ENCODE data around the gene ST6GALNAC2.
"Not testable (repeated sequence)": the region's sequence is repeated elsewhere in the genome, so short reads cannot be mapped to it uniquely, and the experiment has no call there.

The ST6GALNAC2 gene

DNA sequence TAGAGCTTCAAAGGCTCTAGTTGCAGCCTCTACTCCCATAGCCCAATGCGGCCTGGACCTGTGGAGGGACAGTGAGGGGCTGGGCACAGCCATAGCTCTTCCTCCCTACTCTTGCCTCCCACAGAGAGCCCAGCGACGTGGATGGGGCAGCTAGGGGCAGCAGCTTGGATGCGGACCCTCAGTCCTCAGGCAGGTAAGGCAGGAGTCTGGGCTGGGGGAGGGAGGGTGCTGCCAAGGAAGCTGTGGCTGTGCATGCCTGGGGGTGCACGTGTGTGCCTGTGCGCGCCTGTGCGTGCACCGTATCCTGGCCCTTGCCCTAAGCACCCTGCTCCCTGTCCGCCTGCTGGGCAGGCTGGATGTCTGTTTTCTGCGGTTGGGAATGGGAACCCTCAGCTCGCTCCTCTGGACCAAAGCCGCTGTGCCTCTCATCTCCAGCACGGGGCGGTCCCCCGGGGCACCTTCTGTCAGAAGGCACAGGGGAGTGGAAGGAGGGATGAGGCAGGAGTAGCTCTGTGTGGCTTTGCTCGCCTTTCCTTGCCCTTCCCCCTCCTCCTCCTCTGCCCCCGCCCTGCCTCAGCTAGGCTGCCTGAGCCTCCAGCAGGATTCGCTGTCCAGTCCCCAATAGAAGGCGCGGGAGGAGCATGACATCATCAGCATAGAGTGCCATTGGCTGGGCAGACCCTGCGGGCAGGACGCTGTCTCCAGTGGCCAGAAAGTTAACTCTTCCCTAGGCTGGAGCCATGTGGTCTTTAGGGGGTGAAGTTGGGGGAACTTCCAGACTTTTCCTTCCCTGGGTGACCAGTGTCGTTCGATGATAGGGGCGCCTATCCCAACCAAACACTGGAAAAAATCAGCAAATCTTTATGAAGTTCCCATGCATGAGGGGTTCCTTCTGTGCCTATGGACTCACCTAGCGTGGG is 45.0 kb downstream of the ST6GALNAC2 start:
- peak; percentile 98 for DNase-seq (ENCODE audit: low spot score)

DNA sequence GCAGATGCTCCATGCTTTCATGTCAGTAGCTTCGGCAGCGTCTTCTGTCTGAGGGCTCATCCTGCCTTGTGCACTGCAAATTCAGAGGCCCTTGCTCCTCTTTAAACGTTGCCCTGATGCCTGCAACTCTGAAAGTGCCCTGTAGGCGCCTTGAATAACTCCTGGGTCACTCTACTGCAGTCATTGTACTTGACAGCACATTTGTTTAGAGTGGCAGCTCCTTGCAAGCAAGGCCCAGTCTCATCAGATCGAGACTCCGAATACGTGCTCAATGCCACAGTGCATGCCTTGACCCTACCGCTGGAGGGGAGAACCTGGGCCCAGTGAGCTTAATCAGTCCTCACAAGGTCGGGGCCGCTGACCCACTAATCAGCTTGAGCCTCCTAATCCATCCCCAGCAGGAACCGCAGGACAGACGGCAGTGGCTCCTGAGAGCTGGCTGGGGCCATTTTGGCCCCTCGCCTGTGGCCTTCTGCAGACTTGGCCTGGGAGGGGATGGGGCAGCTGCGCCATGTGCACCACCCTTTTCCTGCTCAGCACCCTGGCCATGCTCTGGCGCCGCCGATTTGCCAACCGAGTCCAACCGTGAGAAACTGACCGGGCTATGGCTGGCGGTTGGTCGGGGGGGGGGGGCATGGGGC is 45.9 kb downstream of the ST6GALNAC2 start, which contains the start of gene PRCD:
Gene PRCD (plus strand): TSS at position 414 of the 641 bp plus-strand sequence. CDS start 98 bp downstream, at position 512.
- DNase-seq (ENCODE audit: low spot score), result no peak

DNA sequence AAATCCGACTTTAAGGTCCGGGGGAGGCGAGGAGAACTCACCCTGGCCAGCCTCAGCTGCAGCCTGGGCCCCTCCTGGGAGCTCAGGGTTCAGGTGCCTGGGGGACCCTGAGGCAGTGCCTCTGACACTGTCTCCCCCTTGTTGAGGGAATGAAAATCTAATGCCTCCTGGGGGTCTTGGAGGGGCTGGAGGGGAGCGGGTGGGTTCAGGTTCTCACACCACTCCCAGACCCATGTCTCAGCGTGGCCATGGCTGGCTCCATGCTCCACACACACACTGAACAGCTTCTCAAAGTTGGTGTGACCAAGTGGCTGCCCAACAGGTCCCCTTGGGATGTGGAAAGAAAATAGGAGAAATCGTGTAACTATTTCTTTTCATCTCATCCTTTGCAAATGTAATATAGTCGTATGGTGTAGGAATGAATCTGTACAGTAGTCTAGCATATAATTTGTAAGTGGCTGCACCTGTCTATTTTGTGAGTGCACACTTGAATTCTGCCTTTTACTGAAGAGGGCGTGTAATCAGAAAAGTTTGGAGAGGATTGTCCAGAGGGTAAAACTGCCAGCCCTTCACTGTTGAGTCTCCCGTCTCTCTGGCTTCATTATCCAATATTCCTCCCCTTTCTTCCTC is 46.6 kb downstream of the ST6GALNAC2 start:
- no peak for DNase-seq (ENCODE audit: low spot score)

DNA sequence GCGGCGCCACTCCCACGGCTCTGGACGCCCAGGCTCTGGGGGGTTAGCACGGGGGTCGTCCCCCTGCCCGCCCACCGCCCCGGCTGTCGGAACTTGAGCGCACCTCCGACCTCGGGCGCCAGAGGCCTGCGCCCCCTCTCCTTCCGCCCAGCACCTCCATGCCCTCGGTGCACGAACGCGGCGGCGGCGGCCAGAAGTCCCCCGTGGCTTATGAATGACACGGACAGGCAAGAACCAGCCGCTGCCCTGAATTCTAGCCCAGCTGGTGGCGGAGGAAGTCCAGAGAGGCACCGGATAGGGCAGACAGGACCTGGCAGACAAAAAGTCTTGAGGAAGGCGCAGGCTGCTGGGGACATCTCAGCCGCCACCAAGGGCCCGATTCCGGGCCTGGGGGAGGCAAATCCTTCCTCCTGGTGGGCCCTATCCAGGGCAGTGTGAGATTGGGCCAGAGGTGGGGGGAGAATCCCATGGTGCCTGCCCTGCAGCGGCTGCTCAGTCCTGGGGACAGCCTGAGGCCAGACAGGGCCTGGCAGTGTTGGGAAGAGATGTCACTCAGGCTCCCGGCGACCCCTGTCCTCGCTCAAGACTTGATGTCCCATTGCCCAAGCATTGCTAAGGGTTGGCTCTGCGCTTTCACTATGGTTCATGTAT is 47.3 kb downstream of the ST6GALNAC2 start:
- DNase-seq (ENCODE audit: low spot score), result no peak

DNA sequence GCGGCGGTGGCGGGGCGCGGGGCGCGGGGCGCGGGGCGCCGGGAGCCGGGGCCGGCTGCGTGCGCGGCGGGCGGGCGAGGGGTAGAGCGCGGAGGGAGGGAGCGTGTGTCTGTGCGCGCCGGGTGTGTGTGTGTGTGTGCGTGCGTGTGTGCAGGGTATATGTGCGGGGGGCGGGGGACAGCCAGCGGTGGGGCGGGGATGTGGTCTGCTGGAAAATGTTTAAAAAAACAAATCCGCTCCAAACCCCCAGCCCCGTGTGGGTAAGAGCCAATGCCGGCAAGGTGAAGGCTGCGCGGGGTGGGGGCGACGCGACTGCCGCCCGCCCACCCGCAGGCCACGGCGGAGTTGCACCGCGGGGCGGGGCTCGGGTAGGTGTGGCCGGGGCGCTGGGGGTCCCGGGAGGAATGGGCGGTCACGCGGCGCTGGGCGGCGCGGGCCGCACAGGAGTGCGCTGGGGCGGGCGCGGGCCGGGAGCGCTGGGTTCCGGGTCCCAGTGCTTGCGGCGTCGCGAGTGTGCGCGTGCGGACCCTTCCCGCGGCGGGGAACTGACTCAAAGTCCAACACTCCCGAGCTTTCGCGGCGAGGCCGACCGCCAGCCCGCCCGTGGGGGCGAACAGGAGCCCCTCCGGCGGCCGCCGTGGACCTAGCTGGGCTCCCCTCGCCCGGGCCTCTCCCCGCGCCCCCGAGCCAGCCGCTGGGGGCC is 47.9 kb downstream of the ST6GALNAC2 start, which contains the start of gene CYGB:
Gene CYGB (minus strand): TSS at position 132 of the 703 bp plus-strand sequence. CDS start 167 bp downstream, outside the sequence.
- DNase-seq (ENCODE audit: low spot score), result no peak

DNA sequence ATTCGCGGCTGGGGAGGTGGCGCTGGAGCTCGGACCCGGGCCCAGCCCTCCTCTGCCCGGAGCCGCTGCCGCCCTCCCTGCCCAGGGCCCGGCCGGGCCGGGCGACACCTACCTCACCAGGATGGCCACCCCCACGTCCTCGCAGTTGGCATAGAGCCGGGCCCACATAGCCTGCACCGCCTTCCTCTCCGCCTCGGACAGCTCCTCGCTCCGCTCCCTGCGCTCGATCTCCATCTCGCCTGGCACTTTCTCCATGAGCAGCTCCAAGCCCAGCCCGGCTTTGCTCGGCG is 48.4 kb downstream of the ST6GALNAC2 start:
- DNase-seq (ENCODE audit: low spot score), result no peak

DNA sequence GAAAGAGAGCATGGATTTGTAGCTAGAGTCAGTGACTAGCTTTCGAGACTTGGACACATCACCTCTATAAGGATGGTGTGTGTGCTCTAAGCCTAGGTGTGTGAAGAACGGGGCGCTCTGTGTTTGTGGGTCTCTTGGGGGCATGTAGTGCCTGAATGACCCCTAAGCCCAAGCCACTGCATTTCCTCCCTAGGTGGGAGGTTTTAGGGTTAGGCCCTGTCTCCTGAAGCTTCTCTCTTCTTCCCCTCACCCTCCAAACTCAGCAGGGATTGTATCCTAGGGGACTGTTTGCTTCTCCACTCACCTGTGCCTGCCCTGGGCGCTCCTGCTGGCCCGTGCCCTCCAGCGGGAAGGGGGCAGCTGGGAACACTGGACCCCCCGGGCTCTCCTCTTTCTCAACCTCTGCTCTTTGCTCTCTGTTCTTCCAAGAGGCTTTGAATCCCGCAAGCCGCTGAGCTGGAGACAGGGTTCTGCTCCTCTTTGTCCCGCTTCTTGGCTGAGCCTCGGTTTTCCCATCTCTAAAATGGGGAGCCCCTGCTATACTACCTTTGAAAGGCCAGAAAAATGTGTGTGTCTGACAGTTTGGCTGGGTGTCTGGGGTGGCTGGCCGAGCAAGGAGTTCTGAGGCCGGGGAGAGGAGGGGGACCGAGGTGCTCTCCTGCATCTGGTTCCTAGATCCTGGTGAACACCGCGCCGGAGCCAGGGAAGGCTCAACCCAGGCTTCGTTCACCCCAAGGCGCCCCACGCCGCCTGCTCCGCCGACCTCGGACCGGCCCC is 49.0 kb downstream of the ST6GALNAC2 start:
- no peak for DNase-seq (ENCODE audit: low spot score)

DNA sequence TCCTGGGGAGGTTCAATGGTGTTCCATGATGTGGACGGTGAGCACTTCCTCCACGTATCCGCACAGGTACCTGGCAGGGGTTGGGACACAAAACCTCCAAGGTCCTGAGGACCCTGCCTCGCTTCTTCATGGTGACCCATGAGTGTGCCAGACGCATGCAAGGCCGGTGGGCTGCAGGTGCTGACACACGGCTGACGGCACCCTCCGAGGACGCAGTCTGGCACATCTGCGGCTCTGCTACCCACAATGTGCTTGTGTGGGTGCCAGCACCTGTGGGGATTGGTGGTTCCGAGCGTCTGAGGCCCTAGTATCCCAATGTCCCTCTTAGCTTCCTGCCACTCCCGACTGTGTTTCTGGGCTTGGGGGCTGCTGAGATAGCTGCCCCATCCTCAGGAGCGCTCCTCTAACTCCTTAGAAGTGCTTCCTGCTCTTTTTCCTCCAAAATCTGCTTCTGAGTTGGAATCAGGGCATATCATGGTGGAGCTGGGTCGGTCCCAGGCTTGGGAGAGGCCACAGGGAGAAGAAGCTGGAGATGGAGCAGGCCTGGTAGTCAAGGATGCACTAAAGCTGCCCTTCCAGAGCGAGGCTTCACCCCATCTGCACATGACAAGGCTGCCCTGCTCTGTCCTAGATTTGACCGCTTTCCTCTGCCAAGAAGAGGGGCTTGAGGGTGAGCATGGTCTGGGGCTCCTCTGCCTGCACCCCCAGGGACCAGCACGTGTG is 49.7 kb downstream of the ST6GALNAC2 start:
- no peak for DNase-seq (ENCODE audit: low spot score)

DNA sequence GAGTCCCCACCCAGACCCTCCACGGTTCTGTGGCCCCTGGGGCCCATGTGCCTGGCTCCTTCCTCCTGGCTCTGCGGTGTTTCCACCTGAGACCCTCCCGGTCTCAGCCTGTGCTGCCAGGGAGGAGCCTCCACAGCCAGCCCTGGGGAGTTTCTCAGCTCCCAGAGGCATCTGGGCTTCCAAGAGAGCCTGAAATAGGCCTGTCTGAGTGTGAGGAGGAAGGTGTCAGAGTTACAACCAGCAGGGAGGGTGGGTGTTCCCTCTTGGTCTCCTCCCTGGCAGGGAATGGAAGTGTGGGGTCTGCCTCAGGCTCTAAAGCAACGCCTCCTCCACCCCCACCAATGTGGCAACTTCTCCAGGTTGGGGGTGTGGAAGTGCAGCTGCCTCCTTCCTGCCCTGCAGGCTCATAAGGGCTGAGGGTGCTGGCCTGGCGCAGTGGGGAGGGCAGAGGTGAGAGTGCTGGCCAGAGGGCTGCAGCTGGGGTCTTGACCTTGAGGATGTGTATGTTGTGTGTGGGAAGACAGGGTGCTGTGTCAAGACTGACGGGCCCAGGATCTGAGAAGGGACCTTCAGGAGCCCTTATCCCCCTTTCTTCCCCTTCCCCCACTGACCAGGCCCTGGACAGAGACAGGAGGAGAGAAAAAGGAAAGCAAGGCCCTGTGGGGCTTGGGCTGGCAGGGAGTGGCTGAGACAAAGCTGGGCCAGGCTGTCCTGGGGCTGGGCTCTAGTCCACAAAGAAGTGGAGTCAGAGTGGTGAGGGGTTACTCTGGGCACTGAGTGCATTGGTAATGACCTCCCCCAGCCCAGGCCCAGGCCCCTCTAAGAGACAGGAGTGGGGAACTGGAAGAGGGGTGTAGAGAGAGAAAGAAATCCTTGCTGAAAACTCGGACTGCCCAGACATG is 50.6 kb downstream of the ST6GALNAC2 start:
- DNase-seq (ENCODE audit: low spot score), result no peak

DNA sequence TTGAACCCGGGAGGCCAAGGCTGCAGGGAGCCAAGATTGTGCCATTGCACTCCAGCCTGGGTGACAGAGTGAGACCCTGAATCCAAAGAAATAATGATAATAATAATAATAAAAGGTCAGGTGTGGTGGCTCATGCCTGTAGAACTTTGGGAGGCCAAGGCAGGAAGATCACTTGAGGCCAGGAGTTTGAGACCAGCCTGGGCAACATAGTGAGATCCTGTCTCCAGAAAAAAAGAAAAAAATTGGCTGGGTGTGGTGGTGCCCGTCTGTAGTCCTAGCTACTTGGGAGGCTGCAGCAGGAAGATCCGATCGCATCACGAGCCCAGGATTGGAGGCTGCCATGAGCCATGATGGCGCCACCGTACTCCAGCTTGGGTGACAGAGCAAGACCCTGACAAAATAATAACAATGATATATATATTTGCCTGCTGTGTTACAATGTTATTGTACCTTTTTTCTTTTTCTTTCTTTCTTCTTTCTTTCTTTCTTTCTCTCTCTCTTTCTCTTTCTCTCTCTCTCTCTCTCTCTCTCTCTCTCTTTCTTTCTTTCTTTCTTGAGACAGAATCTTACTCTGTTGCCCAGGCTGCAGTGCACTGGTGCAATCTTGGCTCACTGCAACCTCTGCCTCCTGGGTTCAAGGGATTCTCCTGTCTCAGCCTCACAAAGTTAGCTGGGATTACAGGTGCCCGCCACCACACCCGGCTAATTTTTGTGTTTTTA is 51.9 kb downstream of the ST6GALNAC2 start:
- not testable (repeated sequence) for DNase-seq (ENCODE audit: low spot score)

DNA sequence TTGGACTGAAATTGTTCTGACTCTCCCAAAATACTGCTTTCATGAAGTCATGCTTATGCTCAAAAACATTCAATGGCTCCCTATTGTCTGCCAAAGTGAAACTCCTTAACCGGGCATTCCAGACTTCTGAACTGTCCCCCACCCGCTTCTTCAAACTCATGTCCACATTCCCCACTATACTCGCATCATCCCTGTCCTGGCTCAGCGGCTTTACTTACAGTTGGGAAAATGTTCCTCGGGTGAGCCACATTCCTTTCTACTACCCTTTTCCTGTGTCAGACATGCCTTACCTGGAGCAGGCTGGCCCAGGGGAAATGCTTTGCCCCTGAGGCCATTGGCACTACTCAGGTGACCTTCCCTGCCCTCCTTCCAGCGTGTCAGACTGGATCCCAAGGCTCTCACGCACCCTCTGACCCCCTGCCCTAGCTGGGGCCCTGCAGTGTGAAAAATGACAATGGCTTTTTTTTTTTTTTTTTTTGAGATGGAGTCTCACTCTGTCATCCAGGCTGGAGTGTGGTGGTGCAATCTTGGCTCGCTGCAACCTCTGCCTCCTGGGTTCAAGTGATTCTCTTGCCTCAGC is 53.5 kb downstream of the ST6GALNAC2 start:
- no peak for DNase-seq (ENCODE audit: low spot score)

DNA sequence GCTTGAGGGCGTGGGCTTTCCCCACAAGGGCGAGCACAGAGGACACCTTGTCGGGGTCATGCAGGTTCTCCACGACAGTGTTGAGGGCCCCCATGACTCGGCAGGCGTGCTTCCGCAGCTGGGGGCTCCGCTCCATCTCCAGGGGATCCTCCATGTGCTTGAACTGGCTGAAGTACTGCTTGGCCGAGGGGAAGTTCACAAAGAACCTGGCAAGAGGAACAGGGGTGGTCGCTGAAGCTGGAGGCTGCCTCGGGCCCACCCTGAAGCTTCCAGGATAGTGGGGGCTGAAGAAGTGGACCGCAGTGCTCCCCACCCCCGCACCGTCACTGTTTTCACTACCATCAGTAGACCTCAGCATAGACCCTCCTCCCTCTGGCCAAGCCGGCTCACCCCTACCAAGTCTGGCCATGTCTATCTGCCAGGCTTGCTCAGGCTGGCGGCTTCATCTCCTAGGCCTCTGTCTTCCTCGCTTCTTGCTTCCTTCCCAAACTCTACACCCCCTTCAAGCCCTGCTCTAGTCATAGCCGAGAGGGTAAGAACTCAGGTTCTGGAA is 54.1 kb downstream of the ST6GALNAC2 start:
- DNase-seq (ENCODE audit: low spot score), result no peak

DNA sequence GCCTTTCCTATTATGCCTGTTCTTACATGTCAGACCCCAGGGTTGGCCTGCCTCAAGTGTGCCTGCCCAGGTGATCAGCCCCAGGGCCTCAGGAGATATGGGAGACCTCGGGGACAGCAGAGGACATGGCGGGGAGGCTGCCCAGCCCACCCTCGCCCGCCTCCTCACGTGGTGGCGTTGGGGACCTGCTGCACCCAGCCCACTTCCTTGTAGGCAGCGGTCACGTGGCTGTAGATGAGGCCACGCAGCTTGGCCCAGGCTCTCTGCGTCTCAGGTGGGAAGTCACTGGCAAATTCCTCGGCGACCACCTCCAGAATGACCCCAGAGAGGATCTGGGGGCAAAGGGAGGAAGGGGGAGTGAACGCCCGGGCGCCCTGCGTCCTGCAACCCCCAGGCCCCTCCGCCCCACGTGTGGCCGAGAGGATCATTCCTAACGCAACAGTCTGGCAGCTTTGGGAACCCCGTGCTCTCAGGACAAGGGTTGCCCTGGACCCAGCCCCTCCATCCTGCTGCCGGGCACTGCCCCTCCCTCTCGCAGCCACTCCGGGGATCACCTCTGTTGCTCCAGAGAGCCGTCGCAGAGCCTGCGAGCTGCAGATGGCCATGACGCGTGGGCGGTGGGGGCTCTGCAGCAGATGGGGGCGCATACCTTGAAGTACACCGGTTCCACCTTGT is 54.7 kb downstream of the ST6GALNAC2 start:
- no peak for DNase-seq (ENCODE audit: low spot score)

DNA sequence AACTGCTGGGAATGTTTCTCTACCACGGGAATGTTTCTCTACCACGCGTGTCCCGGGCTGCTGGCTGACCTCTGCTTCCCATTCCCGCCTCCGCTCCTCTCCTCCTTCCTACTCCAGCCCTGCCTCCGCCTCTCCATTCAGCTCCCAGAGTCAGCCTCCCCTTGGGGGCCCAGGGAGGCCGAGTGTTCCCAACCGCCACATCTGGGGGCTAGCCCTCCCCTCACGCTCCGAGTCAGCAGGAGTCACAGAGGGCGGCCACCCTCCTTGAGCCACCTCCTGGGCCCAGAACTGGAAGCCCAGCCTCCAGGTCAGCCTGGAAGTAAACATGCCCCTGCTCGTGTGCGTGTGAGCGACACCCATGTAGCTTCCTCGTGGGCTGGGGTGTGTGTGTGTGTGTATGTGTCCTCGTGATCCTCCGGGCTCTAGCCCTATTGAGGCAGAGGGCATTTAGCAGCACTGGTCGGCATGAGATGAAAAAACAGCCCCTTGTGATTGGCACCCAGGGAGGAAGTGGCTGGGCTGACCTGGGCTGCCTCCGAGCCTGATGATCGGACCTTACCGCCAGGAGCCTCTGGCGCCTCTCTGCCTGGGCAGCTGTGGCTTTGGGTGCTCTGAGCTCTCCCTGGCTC is 55.5 kb downstream of the ST6GALNAC2 start:
- no peak for DNase-seq (ENCODE audit: low spot score)

DNA sequence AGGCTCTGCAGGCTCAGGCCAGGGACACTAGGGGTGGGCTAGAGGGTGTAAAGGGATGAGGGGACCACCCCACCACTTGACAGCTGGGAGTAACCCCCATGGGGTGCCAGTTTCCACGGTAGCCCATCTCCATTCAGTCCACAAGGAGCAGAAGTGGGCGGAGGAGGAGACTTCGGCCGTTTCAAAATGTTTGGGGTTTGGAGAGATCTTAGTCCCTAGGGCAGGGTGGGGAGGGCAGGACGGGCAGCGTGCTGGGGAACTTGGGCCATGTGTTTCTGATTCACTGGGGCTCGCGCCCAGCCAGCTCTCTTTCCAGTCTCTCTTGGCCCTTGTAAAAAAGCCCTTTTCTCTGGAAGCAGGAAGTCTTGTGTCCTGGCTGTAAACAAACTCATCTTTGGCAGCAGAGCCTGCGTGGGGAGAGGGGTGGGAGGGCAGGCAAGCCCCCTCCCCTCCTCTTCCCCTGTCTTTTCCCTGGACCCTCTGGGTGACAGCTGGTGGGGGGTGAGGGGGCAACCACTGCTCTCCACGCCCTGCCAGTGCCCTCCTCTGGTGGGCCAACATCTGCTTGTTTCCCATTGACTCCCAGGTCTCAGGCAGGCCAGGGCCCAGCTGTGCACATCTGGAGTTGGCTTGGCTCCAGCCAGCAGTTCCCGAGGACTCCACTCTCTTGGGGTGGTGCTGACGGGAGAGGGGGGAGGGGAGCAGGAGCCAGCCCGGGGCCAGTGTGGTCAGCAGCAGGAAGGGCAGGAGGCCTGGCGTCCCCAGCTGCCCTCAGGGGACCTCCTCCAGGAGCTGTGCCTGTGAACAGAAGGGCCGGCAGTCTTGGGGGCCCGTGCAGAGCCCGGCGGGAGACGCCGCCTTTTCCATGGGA is 56.2 kb downstream of the ST6GALNAC2 start:
- peak; percentile 70 for DNase-seq (ENCODE audit: low spot score)
